Testis (tissue), 3 donors: ENCODE results near the gene CLSTN1. TPM values are rescaled to one million over a fixed set of nuclear protein-coding genes. Genes with fewer than 3 reads are reported as not detected.

Source experiments
- DNase-seq: peaks from one replicate; pipeline ENCODE4 v3.0.0-alpha.2; 2019
- H3K27ac ChIP-seq, 2 donors: fragments of 200-600 bp; sonication (generic); one replicate each; pipeline ENCODE4 v1.5.1; 2019
- H3K27me3 ChIP-seq: fragments of 200-600 bp; sonication (generic); one replicate; pipeline ENCODE4 v1.5.1; 2019
- H3K36me3 ChIP-seq: fragments of 200-600 bp; sonication (generic); one replicate; pipeline ENCODE4 v1.5.1; 2017; ENCODE audit warnings: low read depth; ENCODE audit errors: missing control alignments
- H3K4me1 ChIP-seq: fragments of 200-600 bp; sonication (generic); one replicate; pipeline ENCODE4 v1.5.1; 2019
- H3K4me3 ChIP-seq, 2 donors: fragments of 200-600 bp; sonication (generic); one replicate each; pipeline ENCODE4 v1.5.1; 2017 to 2019
- H3K9me3 ChIP-seq: fragments of 200-600 bp; sonication (generic); one replicate; pipeline ENCODE4 v1.5.1; 2017
- CTCF ChIP-seq, 3 experiments: fragments of 450-650 bp in 2 of 3; fragments of 200-600 bp in 1 of 3; sonication (generic) in 1 of 3; IDR thresholded peaks; one replicate each; pipeline ENCODE4 v1.5.1; 2016 to 2019; ENCODE audit warnings: antibody characterized with exemption in 3 of 3, mild to moderate bottlenecking in 2 of 3, moderate library complexity in 1 of 3
- POLR2A ChIP-seq: fragments of 450-650 bp; IDR thresholded peaks from one replicate; pipeline ENCODE4 v1.6.1; 2017; ENCODE audit warnings: antibody characterized with exemption, mild to moderate bottlenecking, moderate library complexity
- whole genome bisulfite sequencing, 2 donors: methylation state at CpG; one replicate each; pipeline ENCODE4 v1.1.5; 2018; 5-methylcytosine and 5-hydroxymethylcytosine counted together
- intact Hi-C: fragments of 100-400 bp; cut with DNase I; formaldehyde crosslinking; loops from one replicate; pipeline ENCODE4 v1.15.1; 2023; ENCODE audit warnings: low total_unique reads
- polyA plus RNA-seq: library from polyadenylated mRNA; stranded (reverse); fragments of 350-450 nt; fragmentation: Illumina TruSeq; extraction: RNeasy Lipid Tissue Mini Kit (QIAGEN cat#74804); gene quantifications from one replicate; pipeline ENCODE4 v1.2.3, GENCODE V29; 2014; ENCODE audit warnings: low read depth, low replicate concordance; ENCODE audit not compliant: insufficient read depth
- total RNA-seq, 2 donors: library from RNA; depleted of rRNA; stranded (reverse); fragments of >200 nt; gene quantifications; one replicate each; pipeline ENCODE4 v1.2.3, GENCODE V29; 2016

The CLSTN1 gene
- total and polyA plus RNA-seq, 3 donors from 2014 or later = 52.6 to 70.2 (median 60.4) TPM

- WGBS, 2 donors = 79 to 88% methylated on average over 5 of the region's 5 CpGs
- H3K4me3 ChIP-seq = no peak overlapping the region
- intact Hi-C loops = no loop called here
- no peak overlapping the region for H3K27ac ChIP-seq
- no peak for DNase-seq
- H3K27me3 ChIP-seq = no peaks in the 10 kb centered on the region
- no peaks in the 10 kb centered on the region for H3K9me3 ChIP-seq
- no peaks in the 10 kb centered on the region for H3K36me3 ChIP-seq
- peaks cover 29% of the 10 kb centered on the region for H3K4me1 ChIP-seq
- no peak for TF ChIP-seq POLR2A
- TF ChIP-seq CTCF (IDR thresholded peaks at IDR 0.05) = no peak
Measured at GRCh38 chr1:9691691-9692090, 132.1 kb downstream of the CLSTN1 start.

DNA sequence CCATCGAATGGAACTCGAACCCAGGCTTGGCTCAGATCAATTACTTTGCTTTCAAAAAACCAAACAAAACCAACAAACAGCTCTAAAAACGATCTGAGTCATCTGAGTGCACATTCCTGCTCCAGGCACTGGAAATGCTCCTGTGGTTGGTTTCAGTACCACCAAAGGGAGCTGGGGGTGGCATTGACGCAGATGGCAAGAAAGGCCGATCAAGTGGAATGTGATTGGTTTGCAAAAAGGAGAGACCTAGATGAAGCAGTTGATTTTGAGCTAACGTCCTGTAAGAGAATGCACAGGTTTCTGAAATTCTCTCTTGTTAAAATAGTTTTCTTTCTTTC is 132.7 kb downstream of the CLSTN1 start:
- no peaks in the 10 kb centered on the region for H3K9me3 ChIP-seq
- no peaks in the 10 kb centered on the region for H3K36me3 ChIP-seq
- H3K4me3 ChIP-seq = no peak overlapping the region
- WGBS, 2 donors = 68 to 84% methylated on average over 6 of the region's 6 CpGs
- H3K27ac ChIP-seq = no peak overlapping the region
- TF ChIP-seq POLR2A (no peak), CTCF (IDR thresholded peaks at IDR 0.05) (no peak)
- no peaks in the 10 kb centered on the region for H3K27me3 ChIP-seq
- no peak for DNase-seq
- H3K4me1 ChIP-seq = peaks cover 29% of the 10 kb centered on the region
- intact Hi-C loops = no loop called here

- Histone ChIP-seq H3K4me1 (peaks cover 29% of the 10 kb centered on the region), H3K36me3 (no peaks in the 10 kb centered on the region), H3K27ac (no peak overlapping the region), H3K27me3 (no peaks in the 10 kb centered on the region), H3K4me3 (peak overlapping the region in 1 of 2 donors; percentile 64), H3K9me3 (no peaks in the 10 kb centered on the region)
- TF ChIP-seq POLR2A (no peak), CTCF (IDR thresholded peaks at IDR 0.05) (no peak)
- WGBS, 2 donors = 48% methylated on average over 11 to 14 of the region's 14 CpGs
- intact Hi-C loops = no loop called here
- no peak for DNase-seq
Measured at GRCh38 chr1:9690440-9691107, 133.2 kb downstream of the CLSTN1 start.

- Histone ChIP-seq H3K27ac (no peak overlapping the region), H3K27me3 (no peaks in the 10 kb centered on the region), H3K4me3 (peak overlapping the region; percentile 64 to 67), H3K4me1 (peaks cover 29% of the 10 kb centered on the region), H3K9me3 (no peaks in the 10 kb centered on the region), H3K36me3 (no peaks in the 10 kb centered on the region)
- 2 to 18% methylated on average over 19 to 23 of the region's 23 CpGs for WGBS, 2 donors
- TF ChIP-seq CTCF (IDR thresholded peaks at IDR 0.05) = no peak
- no peak for TF ChIP-seq POLR2A
- peak; percentile 42 for DNase-seq
- intact Hi-C loops = no loop called here
Measured at GRCh38 chr1:9689971-9690381, 133.8 kb downstream of the CLSTN1 start.
